HEK293 (cell line): Measurements from ENCODE around the gene TMA7B.

Experiments
- CTCF ChIA-PET: fragments of 350-600 bp; formaldehyde crosslinking; extraction: SDS; loops from one replicate; lab custom pipeline; 2021; ENCODE audit warnings: antibody characterized with exemption; lab: Yijun Ruan, JAX
- POLR2A ChIA-PET: fragments of 300-600 bp; formaldehyde crosslinking; extraction: SDS; loops from one replicate; lab custom pipeline; 2020; ENCODE audit warnings: antibody characterized with exemption, inconsistent platforms; lab: Yijun Ruan, JAX
- H3K27ac ChIP-seq: fragments of 200-500 bp; sonication (Bioruptor generic); 2 replicates; pipeline ENCODE4 v1.5.1; 2014; ENCODE audit warnings: low read depth, low read length, control low read depth, inconsistent platforms; ENCODE audit errors: extremely low read depth
- H3K36me3 ChIP-seq, 2 experiments: fragments of 200-500 bp in 1 of 2; sonication (Bioruptor generic) in 1 of 2; 1 replicate in 1 of 2; 2 replicates in 1 of 2; pipeline ENCODE4 v1.5.1; 2014 to 2017; ENCODE audit warnings: inconsistent platforms in 2 of 2, low read length in 2 of 2; ENCODE audit not compliant: control insufficient read depth in 2 of 2, insufficient read depth in 1 of 2
- H3K4me1 ChIP-seq: fragments of 200-500 bp; sonication (Bioruptor generic); 2 replicates; pipeline ENCODE4 v1.5.1; 2014; ENCODE audit warnings: mild to moderate bottlenecking, low read length, inconsistent platforms; ENCODE audit not compliant: control insufficient read depth, insufficient read depth
- H3K4me3 ChIP-seq: 2 replicates; pipeline ENCODE4 v1.5.1; 2011; ENCODE audit warnings: low read depth, mild to moderate bottlenecking, control low read depth, low read length, moderate library complexity
- H3K9me3 ChIP-seq: fragments of 200-500 bp; sonication (Bioruptor generic); 2 replicates; pipeline ENCODE4 v1.5.1; 2014; ENCODE audit warnings: low read depth, low read length, inconsistent platforms; ENCODE audit not compliant: control insufficient read depth, insufficient read depth
- KLF10 ChIP-seq: fragments of 450-650 bp; IDR thresholded peaks from 2 replicates; pipeline ENCODE4 v1.5.1; 2018; ENCODE audit warnings: missing biosample characterization, mild to moderate bottlenecking, missing genetic modification characterization
- ZBTB48 ChIP-seq: fragments of 450-650 bp; formaldehyde crosslinking; IDR thresholded peaks from 2 replicates; pipeline ENCODE4 v1.5.1; 2016; ENCODE audit warnings: missing biosample characterization, missing genetic modification characterization
- ZFP69B ChIP-seq: fragments of 450-650 bp; formaldehyde crosslinking; IDR thresholded peaks from 2 replicates; pipeline ENCODE4 v1.5.1; 2016; ENCODE audit warnings: missing biosample characterization, missing genetic modification characterization
- ZNF133 ChIP-seq: fragments of 450-650 bp; formaldehyde crosslinking; IDR thresholded peaks from 2 replicates; pipeline ENCODE4 v1.5.1; 2016; ENCODE audit warnings: missing biosample characterization, missing genetic modification characterization
- ZNF155 ChIP-seq: fragments of 450-650 bp; formaldehyde crosslinking; IDR thresholded peaks from 2 replicates; pipeline ENCODE4 v1.5.1; 2016; ENCODE audit warnings: missing biosample characterization, missing genetic modification characterization
- ZNF157 ChIP-seq: fragments of 450-650 bp; formaldehyde crosslinking; IDR thresholded peaks from 2 replicates; pipeline ENCODE4 v1.5.1; 2016; ENCODE audit warnings: missing biosample characterization, missing genetic modification characterization
- ZNF24 ChIP-seq: fragments of 450-650 bp; formaldehyde crosslinking; IDR thresholded peaks from 2 replicates; pipeline ENCODE4 v1.5.1; 2016; ENCODE audit warnings: missing biosample characterization, missing genetic modification characterization
- ZNF274 ChIP-seq, 2 experiments: fragments of 200-500 bp in 1 of 2; fragments of 450-650 bp in 1 of 2; sonication (Bioruptor generic) in 1 of 2; formaldehyde crosslinking in 1 of 2; IDR thresholded peaks; 2 replicates each; pipeline versions ENCODE4 v1.5.1 to v1.6.1; 2014 to 2016; ENCODE audit warnings: borderline replicate concordance in 1 of 2, inconsistent platforms in 1 of 2, low read length in 1 of 2, missing biosample characterization in 1 of 2, missing genetic modification characterization in 1 of 2
- ZNF529 ChIP-seq: fragments of 450-650 bp; formaldehyde crosslinking; IDR thresholded peaks from 2 replicates; pipeline ENCODE4 v1.5.1; 2017; ENCODE audit warnings: missing genetic modification characterization, missing biosample characterization; ENCODE audit not compliant: insufficient replicate concordance
- ZNF530 ChIP-seq: fragments of 450-650 bp; formaldehyde crosslinking; IDR thresholded peaks from 2 replicates; pipeline ENCODE4 v1.5.1; 2016; ENCODE audit warnings: low read depth, missing biosample characterization, missing genetic modification characterization
- ZNF596 ChIP-seq: fragments of 450-650 bp; IDR thresholded peaks from 2 replicates; pipeline ENCODE4 v1.5.0; 2018; ENCODE audit warnings: missing biosample characterization, mild to moderate bottlenecking, missing genetic modification characterization, moderate library complexity
- ZNF621 ChIP-seq: fragments of 450-650 bp; formaldehyde crosslinking; IDR thresholded peaks from 2 replicates; pipeline ENCODE4 v1.5.1; 2017; ENCODE audit warnings: missing biosample characterization, missing genetic modification characterization
- ZNF629 ChIP-seq: fragments of 450-650 bp; formaldehyde crosslinking; IDR thresholded peaks from 2 replicates; pipeline ENCODE4 v1.5.1; 2017; ENCODE audit warnings: missing biosample characterization, missing genetic modification characterization
- ZNF654 ChIP-seq: fragments of 450-650 bp; formaldehyde crosslinking; IDR thresholded peaks from 2 replicates; pipeline ENCODE4 v1.5.1; 2016; ENCODE audit warnings: low read depth, missing biosample characterization, missing genetic modification characterization
- ZNF707 ChIP-seq: fragments of 450-650 bp; formaldehyde crosslinking; IDR thresholded peaks from 2 replicates; pipeline ENCODE4 v1.5.1; 2016; ENCODE audit warnings: missing biosample characterization, missing genetic modification characterization
- ZSCAN23 ChIP-seq: fragments of 450-650 bp; formaldehyde crosslinking; IDR thresholded peaks from 2 replicates; pipeline ENCODE4 v1.5.1; 2016; ENCODE audit warnings: missing biosample characterization, missing genetic modification characterization
- TF ChIP-seq, protein P1 (sequence below): fragments of 450-650 bp; formaldehyde crosslinking; IDR thresholded peaks from 2 replicates; pipeline ENCODE4 v1.5.1; 2016; ENCODE audit warnings: missing biosample characterization, missing genetic modification characterization, low read depth
- TF ChIP-seq, protein P2 (sequence below): fragments of 450-650 bp; formaldehyde crosslinking; IDR thresholded peaks from 2 replicates; pipeline ENCODE4 v1.5.1; 2016; ENCODE audit warnings: missing biosample characterization, missing genetic modification characterization

Gene TMA7B

DNA sequence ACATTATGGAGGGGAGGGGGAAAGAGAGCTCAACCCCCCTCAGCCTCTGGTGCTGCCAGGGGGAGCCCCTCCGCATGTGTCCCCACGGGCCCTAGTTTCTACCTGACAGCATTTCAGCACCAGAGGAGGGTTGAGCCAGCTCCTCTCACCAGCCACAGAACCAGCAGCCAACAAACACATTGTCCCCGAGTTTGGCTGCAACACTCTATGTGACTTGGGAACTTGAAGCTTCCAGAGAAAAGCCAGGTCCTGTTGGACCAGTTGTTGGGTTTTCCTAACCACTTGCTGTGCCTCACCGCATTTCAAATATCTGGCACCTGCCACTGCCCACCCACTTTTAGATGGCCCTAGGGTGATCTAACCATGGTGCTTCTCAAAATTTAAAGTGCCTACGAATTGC lies 13.5 kb downstream of the TMA7B start:
- no peaks in the 10 kb centered on the region for H3K4me1 ChIP-seq
- no peak overlapping the region for H3K4me3 ChIP-seq
- H3K27ac ChIP-seq: no peak overlapping the region
- no peaks in the 10 kb centered on the region for H3K36me3 ChIP-seq
- no peaks in the 10 kb centered on the region for H3K9me3 ChIP-seq
- ChIA-PET CTCF (no interaction called here), POLR2A (no interaction called here)
- TF ChIP-seq ZNF157 (tag by site-specific recombination) (no peak), ZNF24 (tag by site-specific recombination) (no peak), KLF10 (tag by site-specific recombination) (no peak), ZFP69B (tag by site-specific recombination) (no peak), ZNF621 (tag by site-specific recombination) (no peak)

DNA sequence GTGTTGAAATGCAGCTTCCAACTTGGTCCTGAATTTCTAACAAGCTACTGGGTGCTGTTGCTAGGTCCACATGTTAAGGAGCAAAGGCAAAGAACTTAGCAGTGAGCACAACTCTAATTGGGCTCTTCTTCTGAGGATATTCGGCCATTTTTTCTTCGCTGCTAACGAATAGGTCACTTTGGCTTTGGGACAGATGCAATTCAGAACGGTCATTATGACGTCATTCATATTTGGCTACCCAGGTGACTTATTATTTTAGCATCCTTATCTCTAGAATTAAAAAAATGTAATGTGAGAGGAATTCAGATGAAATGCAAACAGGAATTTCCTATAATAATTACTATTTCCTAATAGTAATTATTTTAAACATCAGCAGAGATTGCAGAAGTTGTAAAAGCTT lies 13.9 kb downstream of the TMA7B start:
- no peaks in the 10 kb centered on the region for H3K36me3 ChIP-seq
- H3K9me3 ChIP-seq: no peaks in the 10 kb centered on the region
- TF ChIP-seq, protein P1, sequence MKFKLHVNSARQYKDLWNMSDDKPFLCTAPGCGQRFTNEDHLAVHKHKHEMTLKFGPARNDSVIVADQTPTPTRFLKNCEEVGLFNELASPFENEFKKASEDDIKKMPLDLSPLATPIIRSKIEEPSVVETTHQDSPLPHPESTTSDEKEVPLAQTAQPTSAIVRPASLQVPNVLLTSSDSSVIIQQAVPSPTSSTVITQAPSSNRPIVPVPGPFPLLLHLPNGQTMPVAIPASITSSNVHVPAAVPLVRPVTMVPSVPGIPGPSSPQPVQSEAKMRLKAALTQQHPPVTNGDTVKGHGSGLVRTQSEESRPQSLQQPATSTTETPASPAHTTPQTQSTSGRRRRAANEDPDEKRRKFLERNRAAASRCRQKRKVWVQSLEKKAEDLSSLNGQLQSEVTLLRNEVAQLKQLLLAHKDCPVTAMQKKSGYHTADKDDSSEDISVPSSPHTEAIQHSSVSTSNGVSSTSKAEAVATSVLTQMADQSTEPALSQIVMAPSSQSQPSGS: peak; percentile 86
- TF ChIP-seq ZNF155 (tag by site-specific recombination) (no peak), ZNF133 (tag by site-specific recombination) (no peak), ZNF707 (no peak), ZNF529 (no peak)
- TF ChIP-seq, protein P2, sequence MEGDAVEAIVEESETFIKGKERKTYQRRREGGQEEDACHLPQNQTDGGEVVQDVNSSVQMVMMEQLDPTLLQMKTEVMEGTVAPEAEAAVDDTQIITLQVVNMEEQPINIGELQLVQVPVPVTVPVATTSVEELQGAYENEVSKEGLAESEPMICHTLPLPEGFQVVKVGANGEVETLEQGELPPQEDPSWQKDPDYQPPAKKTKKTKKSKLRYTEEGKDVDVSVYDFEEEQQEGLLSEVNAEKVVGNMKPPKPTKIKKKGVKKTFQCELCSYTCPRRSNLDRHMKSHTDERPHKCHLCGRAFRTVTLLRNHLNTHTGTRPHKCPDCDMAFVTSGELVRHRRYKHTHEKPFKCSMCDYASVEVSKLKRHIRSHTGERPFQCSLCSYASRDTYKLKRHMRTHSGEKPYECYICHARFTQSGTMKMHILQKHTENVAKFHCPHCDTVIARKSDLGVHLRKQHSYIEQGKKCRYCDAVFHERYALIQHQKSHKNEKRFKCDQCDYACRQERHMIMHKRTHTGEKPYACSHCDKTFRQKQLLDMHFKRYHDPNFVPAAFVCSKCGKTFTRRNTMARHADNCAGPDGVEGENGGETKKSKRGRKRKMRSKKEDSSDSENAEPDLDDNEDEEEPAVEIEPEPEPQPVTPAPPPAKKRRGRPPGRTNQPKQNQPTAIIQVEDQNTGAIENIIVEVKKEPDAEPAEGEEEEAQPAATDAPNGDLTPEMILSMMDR: no peak
- H3K4me1 ChIP-seq: no peaks in the 10 kb centered on the region
- POLR2A ChIA-PET: no interaction called here
- CTCF ChIA-PET: interaction anchor here (2.0 kb wide), 1 partner anchor 51 kb away, joined by 5 read pairs; no protein-coding TSS in a partner anchor
- no peak overlapping the region for H3K27ac ChIP-seq
- no peak overlapping the region for H3K4me3 ChIP-seq

DNA sequence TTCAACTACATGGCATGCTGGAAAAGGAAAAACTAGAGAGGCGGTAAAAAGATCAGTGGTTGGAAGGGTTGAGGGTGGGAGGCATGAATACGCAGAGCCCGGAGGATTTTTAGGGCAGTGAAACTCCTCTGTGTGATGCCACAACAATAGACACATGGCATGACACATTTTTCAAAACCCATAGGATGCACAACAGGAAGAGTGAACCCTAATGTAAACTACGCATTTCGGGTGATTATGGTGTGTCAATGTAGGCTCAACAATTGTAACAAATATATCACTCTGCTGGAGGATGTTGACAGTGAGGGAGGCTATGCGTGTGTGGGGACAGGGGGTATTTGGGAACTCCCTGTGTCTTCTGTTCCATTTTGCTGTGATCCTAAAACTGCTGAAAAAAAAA lies 18.9 kb downstream of the TMA7B start:
- Histone ChIP-seq H3K9me3 (no peaks in the 10 kb centered on the region), H3K27ac (no peak overlapping the region), H3K4me1 (no peaks in the 10 kb centered on the region), H3K4me3 (no peak overlapping the region)
- ChIA-PET POLR2A (no interaction called here), CTCF (no interaction called here)
- no peak for TF ChIP-seq ZNF629 (tag by site-specific recombination)
- TF ChIP-seq ZNF654 (tag by site-specific recombination): no peak
- no peak for TF ChIP-seq ZNF530 (tag by site-specific recombination)
- TF ChIP-seq ZNF596 (tag by site-specific recombination): no peak
- no peak for TF ChIP-seq ZSCAN23 (tag by site-specific recombination)
- TF ChIP-seq ZBTB48 (tag by site-specific recombination): no peak
- TF ChIP-seq ZNF274 (IDR thresholded peaks at IDR 0.05; ENCODE audit: low read length): no peak
- no peak for TF ChIP-seq ZNF274 (tag by site-specific recombination; IDR thresholded peaks at IDR 0.05; ENCODE audit: borderline replicate concordance)
- TF ChIP-seq, all 188 proteins: peak for 0
- no peaks in the 10 kb centered on the region for H3K36me3 ChIP-seq
